Activated CD4-positive, alpha-beta memory T cell treated with anti-CD3 and anti-CD28 coated beads, Interleukin-2, amount 10 ng/mL, durations not matched to agents 7 days and 5 days (primary cell): ENCODE measurements around the gene RPL9. TPM values are rescaled to one million over a fixed set of nuclear protein-coding genes. Genes with fewer than 3 reads are reported as not detected.

ENCODE experiments used
- CTCF ChIA-PET: fragments of 350-600 bp; sonication (Branson Sonifier 250); formaldehyde crosslinking; loops from one replicate; lab custom pipeline; 2021; ENCODE audit warnings: antibody characterized with exemption, inconsistent platforms; lab: Charles Lee
- POLR2A ChIA-PET: fragments of 350-600 bp; sonication (Branson Sonifier 250); formaldehyde crosslinking; loops from one replicate; lab custom pipeline; 2021; ENCODE audit warnings: antibody characterized with exemption; lab: Charles Lee
- DNase-seq: peaks from one replicate; pipeline ENCODE4 v3.0.0-alpha.2; 2020
- H3K27ac Mint-ChIP-seq: one replicate; pipeline ENCODE4 v1.8.0; 2021; ENCODE audit warnings: mild to moderate bottlenecking, mixed read lengths
- H3K27me3 Mint-ChIP-seq: one replicate; pipeline ENCODE4 v1.8.0; 2021; ENCODE audit warnings: mixed read lengths
- H3K36me3 Mint-ChIP-seq: one replicate; pipeline ENCODE4 v1.8.0; 2021; ENCODE audit warnings: low read depth, mixed read lengths
- H3K4me1 Mint-ChIP-seq: one replicate; pipeline ENCODE4 v1.8.0; 2021; ENCODE audit warnings: mixed read lengths
- H3K4me3 Mint-ChIP-seq: one replicate; pipeline ENCODE4 v1.8.0; 2021; ENCODE audit warnings: mild to moderate bottlenecking, mixed read lengths
- H3K9me3 Mint-ChIP-seq: one replicate; pipeline ENCODE4 v1.8.0; 2021; ENCODE audit warnings: mixed read lengths
- total RNA-seq, 2 experiments: library from RNA; stranded (reverse); gene quantifications; one replicate each; pipeline ENCODE4 v1.2.3, GENCODE V29; 2021

Gene RPL9
- total RNA-seq, 2 experiments from 2014 or later, result 891 to 916 TPM

- Mint-ChIP-seq H3K9me3 (no peaks in the 10 kb centered on the region), H3K27ac (no peak overlapping the region), H3K4me1 (peaks cover 40% of the 10 kb centered on the region), H3K36me3 (peaks cover 76% of the 10 kb centered on the region), H3K27me3 (no peaks in the 10 kb centered on the region), H3K4me3 (no peak overlapping the region)
- no peak for DNase-seq
- ChIA-PET POLR2A (interaction anchor here (1.0 to 6.4 kb wide), 5 partner anchors 8 to 91 kb away, joined by 3 to 73 read pairs (median 3); partner anchors contain the start of gene RFC1), CTCF (interaction anchor here (0.7 to 1.6 kb wide), 3 partner anchors 14 to 595 kb away, joined by 3 to 4 read pairs (median 3); partner anchors contain the start of gene UBE2K)
Observed at GRCh38 chr4:39455486-39455885, 3.2 kb downstream of the RPL9 start.

GRCh38 chr4:39453738-39454137 lies 5.0 kb downstream of the RPL9 start:
- H3K4me3 Mint-ChIP-seq, result no peak overlapping the region
- H3K27me3 Mint-ChIP-seq, result no peaks in the 10 kb centered on the region
- H3K36me3 Mint-ChIP-seq, result peaks cover 81% of the 10 kb centered on the region
- no peak for DNase-seq
- H3K4me1 Mint-ChIP-seq, result peaks cover 35% of the 10 kb centered on the region
- POLR2A ChIA-PET, result interaction anchor here (0.6 to 1.3 kb wide), 2 partner anchors 15 to 34 kb away, joined by 3 read pairs; no protein-coding TSS in a partner anchor
- H3K27ac Mint-ChIP-seq, result no peak overlapping the region
- CTCF ChIA-PET, result interaction anchor here (0.6 kb wide), 1 partner anchor 20 kb away, joined by 3 read pairs; no protein-coding TSS in a partner anchor
- H3K9me3 Mint-ChIP-seq, result no peaks in the 10 kb centered on the region

GRCh38 chr4:39452860-39453587 lies 5.7 kb downstream of the RPL9 start:
- peaks cover 33% of the 10 kb centered on the region for H3K4me1 Mint-ChIP-seq
- no peaks in the 10 kb centered on the region for H3K9me3 Mint-ChIP-seq
- no peak overlapping the region for H3K4me3 Mint-ChIP-seq
- no peaks in the 10 kb centered on the region for H3K27me3 Mint-ChIP-seq
- ChIA-PET CTCF (interaction anchor here (1.6 kb wide), 1 partner anchor 16 kb away, joined by 5 read pairs; no protein-coding TSS in a partner anchor), POLR2A (no interaction called here)
- no peak for DNase-seq
- H3K27ac Mint-ChIP-seq, result no peak overlapping the region
- peaks cover 81% of the 10 kb centered on the region for H3K36me3 Mint-ChIP-seq

- Mint-ChIP-seq H3K9me3 (no peaks in the 10 kb centered on the region), H3K27ac (no peak overlapping the region), H3K4me3 (no peak overlapping the region), H3K27me3 (no peaks in the 10 kb centered on the region), H3K4me1 (peaks cover 31% of the 10 kb centered on the region), H3K36me3 (peaks cover 76% of the 10 kb centered on the region)
- ChIA-PET CTCF (interaction anchor here (1.6 kb wide), 1 partner anchor 17 kb away, joined by 5 read pairs; no protein-coding TSS in a partner anchor), POLR2A (no interaction called here)
- no peak for DNase-seq
Observed at GRCh38 chr4:39452153-39452859, 6.4 kb downstream of the RPL9 start.

GRCh38 chr4:39451423-39452023 lies 7.2 kb downstream of the RPL9 start:
- Mint-ChIP-seq H3K4me3 (no peak overlapping the region), H3K27ac (no peak overlapping the region), H3K4me1 (peaks cover 26% of the 10 kb centered on the region), H3K36me3 (peaks cover 68% of the 10 kb centered on the region), H3K9me3 (no peaks in the 10 kb centered on the region), H3K27me3 (no peaks in the 10 kb centered on the region)
- no peak for DNase-seq
- ChIA-PET POLR2A (interaction anchor here (0.7 to 1.2 kb wide), 2 partner anchors 8 to 13 kb away, joined by 3 to 5 read pairs; partner anchors contain the start of gene LIAS), CTCF (interaction anchor here (1.6 kb wide), 1 partner anchor 18 kb away, joined by 5 read pairs; no protein-coding TSS in a partner anchor)

- Mint-ChIP-seq H3K36me3 (peaks cover 60% of the 10 kb centered on the region), H3K27ac (no peak overlapping the region), H3K4me3 (no peak overlapping the region), H3K9me3 (no peaks in the 10 kb centered on the region), H3K4me1 (peaks cover 19% of the 10 kb centered on the region), H3K27me3 (no peaks in the 10 kb centered on the region)
- DNase-seq, result no peak
- ChIA-PET CTCF (no interaction called here), POLR2A (interaction anchor here (1.2 kb wide), 1 partner anchor 9 kb away, joined by 5 read pairs; the partner anchor contains the start of gene LIAS)
Observed at GRCh38 chr4:39450618-39451017, 8.1 kb downstream of the RPL9 start.

- Mint-ChIP-seq H3K27ac (no peak overlapping the region), H3K27me3 (peaks cover 2% of the 10 kb centered on the region), H3K4me1 (peaks cover 8% of the 10 kb centered on the region), H3K4me3 (peak overlapping the region; percentile 30), H3K36me3 (peaks cover 29% of the 10 kb centered on the region), H3K9me3 (no peaks in the 10 kb centered on the region)
- ChIA-PET CTCF (interaction anchor here (0.9 kb wide), 1 partner anchor 11 kb away, joined by 3 read pairs; no protein-coding TSS in a partner anchor), POLR2A (interaction anchor here (1.2 to 3.6 kb wide), 2 partner anchors 11 to 94 kb away, joined by 3 to 36 read pairs; partner anchors contain the start of genes LIAS and RPL9)
- DNase-seq, result peak; percentile 40
Observed at GRCh38 chr4:39446842-39447573, 11.7 kb downstream of the RPL9 start.

- peaks cover 2% of the 10 kb centered on the region for H3K27me3 Mint-ChIP-seq
- H3K36me3 Mint-ChIP-seq, result peaks cover 24% of the 10 kb centered on the region
- ChIA-PET CTCF (no interaction called here), POLR2A (interaction anchor here (1.2 to 3.6 kb wide), 2 partner anchors 11 to 93 kb away, joined by 3 to 36 read pairs; partner anchors contain the start of genes LIAS and RPL9)
- no peak for DNase-seq
- no peak overlapping the region for H3K27ac Mint-ChIP-seq
- no peak overlapping the region for H3K4me3 Mint-ChIP-seq
- no peaks in the 10 kb centered on the region for H3K9me3 Mint-ChIP-seq
- peaks cover 7% of the 10 kb centered on the region for H3K4me1 Mint-ChIP-seq
Observed at GRCh38 chr4:39446483-39446841, 12.3 kb downstream of the RPL9 start.

GRCh38 chr4:39442998-39443397 lies 15.7 kb downstream of the RPL9 start:
- CTCF ChIA-PET, result interaction anchor here (0.7 kb wide), 1 partner anchor 1301 kb away, joined by 4 read pairs; no protein-coding TSS in a partner anchor
- Mint-ChIP-seq H3K27ac (no peak overlapping the region), H3K4me3 (no peak overlapping the region), H3K4me1 (peaks cover 7% of the 10 kb centered on the region), H3K36me3 (peaks cover 2% of the 10 kb centered on the region), H3K9me3 (no peaks in the 10 kb centered on the region), H3K27me3 (peaks cover 12% of the 10 kb centered on the region)
- POLR2A ChIA-PET, result no interaction called here
- DNase-seq, result no peak

GRCh38 chr4:39441593-39441992 lies 17.1 kb downstream of the RPL9 start:
- H3K36me3 Mint-ChIP-seq, result no peaks in the 10 kb centered on the region
- ChIA-PET POLR2A (no interaction called here), CTCF (no interaction called here)
- no peaks in the 10 kb centered on the region for H3K4me1 Mint-ChIP-seq
- H3K4me3 Mint-ChIP-seq, result no peak overlapping the region
- H3K27me3 Mint-ChIP-seq, result peaks cover 18% of the 10 kb centered on the region
- H3K27ac Mint-ChIP-seq, result no peak overlapping the region
- DNase-seq, result no peak
- no peaks in the 10 kb centered on the region for H3K9me3 Mint-ChIP-seq

- no peak for DNase-seq
- Mint-ChIP-seq H3K4me3 (no peak overlapping the region), H3K36me3 (no peaks in the 10 kb centered on the region), H3K9me3 (no peaks in the 10 kb centered on the region), H3K27ac (no peak overlapping the region), H3K27me3 (peaks cover 19% of the 10 kb centered on the region), H3K4me1 (no peaks in the 10 kb centered on the region)
- ChIA-PET POLR2A (interaction anchor here (1.2 kb wide), 1 partner anchor 23 kb away, joined by 4 read pairs; the partner anchor contains the start of gene LIAS), CTCF (no interaction called here)
Observed at GRCh38 chr4:39435659-39436563, 22.8 kb downstream of the RPL9 start.
